Glutamatergic neuron (in vitro differentiated cells): Measurements from ENCODE around the gene MAT2B. TPM values are rescaled to one million over a fixed set of nuclear protein-coding genes. Genes with fewer than 3 reads are reported as not detected.

ENCODE experiments used
- DNase-seq: peaks from one replicate; pipeline ENCODE4 v3.0.0; 2022
- H3K27ac Mint-ChIP-seq: one replicate; pipeline ENCODE4 v1.8.0; 2020; ENCODE audit warnings: mild to moderate bottlenecking, mixed read lengths, inconsistent platforms; ENCODE audit not compliant: unreplicated experiment
- H3K27me3 Mint-ChIP-seq: one replicate; pipeline ENCODE4 v1.8.0; 2020; ENCODE audit warnings: mild to moderate bottlenecking, moderate library complexity, mixed read lengths, inconsistent platforms; ENCODE audit not compliant: unreplicated experiment
- H3K36me3 Mint-ChIP-seq: one replicate; pipeline ENCODE4 v1.8.0; 2020; ENCODE audit warnings: mild to moderate bottlenecking, mixed read lengths, inconsistent platforms; ENCODE audit not compliant: unreplicated experiment
- H3K4me1 Mint-ChIP-seq: one replicate; pipeline ENCODE4 v1.8.0; 2020; ENCODE audit warnings: mild to moderate bottlenecking, low read depth, mixed read lengths, inconsistent platforms; ENCODE audit not compliant: unreplicated experiment
- H3K4me3 Mint-ChIP-seq: one replicate; pipeline ENCODE4 v1.8.0; 2020; ENCODE audit warnings: mild to moderate bottlenecking, mixed read lengths, inconsistent platforms; ENCODE audit not compliant: unreplicated experiment
- H3K9me3 Mint-ChIP-seq: one replicate; pipeline ENCODE4 v1.8.0; 2020; ENCODE audit warnings: mild to moderate bottlenecking, moderate library complexity, mixed read lengths, inconsistent platforms; ENCODE audit not compliant: unreplicated experiment
- CTCF ChIP-seq: fragments of 200-600 bp; sonication (generic); IDR thresholded peaks from one replicate; pipeline ENCODE4 v1.5.0; 2021; ENCODE audit not compliant: partially characterized antibody, unreplicated experiment
- total RNA-seq: library from RNA; stranded (reverse); fragmentation: NEBNext Ultra II Directional; extraction: Animal tissue kit (Norgen Biotek cat#: 25700); gene quantifications from one replicate; pipeline ENCODE4 v1.2.1, GENCODE V29; 2021; ENCODE audit not compliant: unreplicated experiment

Gene MAT2B
- total RNA-seq, 1 donor from 2014 or later = 23.1 TPM

GRCh38 chr5:163565492-163565891 lies 60.1 kb downstream of the MAT2B start:
- H3K4me1 Mint-ChIP-seq = peaks cover 41% of the 10 kb centered on the region
- H3K4me3 Mint-ChIP-seq = peak overlapping the region; percentile 56
- no peak for TF ChIP-seq CTCF
- H3K27ac Mint-ChIP-seq = peak overlapping the region; percentile 93
- H3K27me3 Mint-ChIP-seq = peaks cover 3% of the 10 kb centered on the region
- H3K36me3 Mint-ChIP-seq = no peaks in the 10 kb centered on the region
- DNase-seq = no peak
- H3K9me3 Mint-ChIP-seq = peaks cover 6% of the 10 kb centered on the region

DNA sequence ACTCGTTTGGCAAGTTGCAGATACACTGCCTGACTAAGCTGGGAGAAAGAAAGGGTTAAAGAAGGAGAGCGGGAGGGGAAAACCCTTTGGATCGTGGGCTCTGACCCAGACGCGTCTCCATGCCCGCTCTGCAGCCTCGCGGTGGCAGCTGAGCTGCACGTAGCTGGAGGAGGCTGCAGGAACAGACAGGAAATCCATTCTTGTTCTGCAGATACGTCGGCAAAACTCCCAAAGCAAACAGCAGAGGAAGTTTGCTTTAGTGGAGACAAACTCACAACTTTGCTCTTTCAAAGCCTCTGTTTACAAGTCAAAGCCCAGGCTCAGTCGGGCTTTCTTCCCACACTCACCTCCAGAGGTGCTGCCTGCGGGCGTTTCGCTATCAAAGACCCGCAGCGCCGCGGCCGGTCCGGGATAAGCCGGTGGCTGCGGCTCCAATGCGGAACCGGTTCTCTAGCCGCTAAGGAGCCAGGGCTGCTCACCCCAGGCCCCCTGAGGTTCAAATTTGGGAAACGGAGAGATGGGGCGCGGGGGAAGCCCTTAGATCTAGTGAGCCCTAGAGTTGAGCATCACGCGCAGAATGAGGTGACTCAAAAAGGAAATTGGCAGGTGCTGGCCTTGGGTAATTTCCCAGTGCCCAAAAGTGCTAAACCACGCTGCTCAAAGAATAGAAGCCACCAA lies 60.7 kb downstream of the MAT2B start:
- Mint-ChIP-seq H3K36me3 (no peaks in the 10 kb centered on the region), H3K4me3 (peak overlapping the region; percentile 56), H3K4me1 (peaks cover 41% of the 10 kb centered on the region), H3K9me3 (peaks cover 6% of the 10 kb centered on the region), H3K27me3 (peaks cover 3% of the 10 kb centered on the region), H3K27ac (no peak overlapping the region)
- TF ChIP-seq CTCF = no peak
- DNase-seq = peak; percentile 27

GRCh38 chr5:163566678-163567077 lies 61.3 kb downstream of the MAT2B start:
- no peak for TF ChIP-seq CTCF
- peaks cover 43% of the 10 kb centered on the region for H3K4me1 Mint-ChIP-seq
- peaks cover 4% of the 10 kb centered on the region for H3K27me3 Mint-ChIP-seq
- no peak for DNase-seq
- H3K9me3 Mint-ChIP-seq = peaks cover 6% of the 10 kb centered on the region
- no peaks in the 10 kb centered on the region for H3K36me3 Mint-ChIP-seq
- no peak overlapping the region for H3K4me3 Mint-ChIP-seq
- H3K27ac Mint-ChIP-seq = no peak overlapping the region

GRCh38 chr5:163567811-163568210 lies 62.4 kb downstream of the MAT2B start:
- H3K4me1 Mint-ChIP-seq = peaks cover 42% of the 10 kb centered on the region
- no peak for DNase-seq
- no peaks in the 10 kb centered on the region for H3K36me3 Mint-ChIP-seq
- peaks cover 4% of the 10 kb centered on the region for H3K27me3 Mint-ChIP-seq
- no peak overlapping the region for H3K27ac Mint-ChIP-seq
- H3K9me3 Mint-ChIP-seq = peaks cover 3% of the 10 kb centered on the region
- H3K4me3 Mint-ChIP-seq = no peak overlapping the region
- TF ChIP-seq CTCF = no peak

Other genes starting within 250 kb of the MAT2B start
- 149 TPM for gene CCNG1, start 68.0 kb upstream of the MAT2B start, total RNA-seq
- gene NUDCD2, start 45.5 kb upstream of the MAT2B start, total RNA-seq = 19.2 TPM
- 7.4 TPM for gene HMMR, start 45.0 kb upstream of the MAT2B start, total RNA-seq